H1 (cell line): Measurements from ENCODE around the gene GALNT7. TPM values are rescaled to one million over a fixed set of nuclear protein-coding genes. Genes with fewer than 3 reads are reported as not detected.
A peak's percentile ranks its signal among the peaks of the same experiment; 100 is the strongest.

ENCODE experiments used
- NRF1 ChIP-seq: IDR thresholded peaks from 2 replicates; pipeline ENCODE4 v1.6.1; 2011; ENCODE audit warnings: mild to moderate bottlenecking, low read depth, low read length, improper control_type of control experiment
- POLR2AphosphoS5 ChIP-seq: IDR thresholded peaks from 2 replicates; pipeline ENCODE4 v1.6.1; 2011; ENCODE audit warnings: low read depth, low read length
- SIRT6 ChIP-seq: IDR thresholded peaks from one replicate; pipeline ENCODE4 v1.7.1; 2012; ENCODE audit warnings: low read length, inconsistent platforms
- polyA plus RNA-seq, 7 experiments: library from polyadenylated mRNA; depleted of rRNA in 3 of 7; stranded (reverse) in 5 of 7; unstranded in 2 of 7; fragments of >200 nt in 5 of 7; fragments of 200-250 nt in 2 of 7; gene quantifications; 1 replicate in 5 of 7; 2 replicates in 1 of 7; 4 replicates in 1 of 7; pipeline versions ENCODE4 v1.2.1 to v1.2.3, GENCODE V29; 2011 to 2013; ENCODE audit warnings: missing spikeins in 2 of 7, mixed read lengths in 2 of 7
- total RNA-seq: library from RNA; stranded (reverse); fragmentation: NEBNext Ultra II Directional; extraction: Animal tissue kit (Norgen Biotek cat#: 25700); gene quantifications from 2 replicates; pipeline ENCODE4 v1.2.1, GENCODE V29; 2021

GALNT7 gene
- total and polyA plus RNA-seq, 2 of the 8 experiments (the other 6 are each of a cell fraction or from before 2014, with no cell fraction given): 22.4 to 85.5 TPM

DNA sequence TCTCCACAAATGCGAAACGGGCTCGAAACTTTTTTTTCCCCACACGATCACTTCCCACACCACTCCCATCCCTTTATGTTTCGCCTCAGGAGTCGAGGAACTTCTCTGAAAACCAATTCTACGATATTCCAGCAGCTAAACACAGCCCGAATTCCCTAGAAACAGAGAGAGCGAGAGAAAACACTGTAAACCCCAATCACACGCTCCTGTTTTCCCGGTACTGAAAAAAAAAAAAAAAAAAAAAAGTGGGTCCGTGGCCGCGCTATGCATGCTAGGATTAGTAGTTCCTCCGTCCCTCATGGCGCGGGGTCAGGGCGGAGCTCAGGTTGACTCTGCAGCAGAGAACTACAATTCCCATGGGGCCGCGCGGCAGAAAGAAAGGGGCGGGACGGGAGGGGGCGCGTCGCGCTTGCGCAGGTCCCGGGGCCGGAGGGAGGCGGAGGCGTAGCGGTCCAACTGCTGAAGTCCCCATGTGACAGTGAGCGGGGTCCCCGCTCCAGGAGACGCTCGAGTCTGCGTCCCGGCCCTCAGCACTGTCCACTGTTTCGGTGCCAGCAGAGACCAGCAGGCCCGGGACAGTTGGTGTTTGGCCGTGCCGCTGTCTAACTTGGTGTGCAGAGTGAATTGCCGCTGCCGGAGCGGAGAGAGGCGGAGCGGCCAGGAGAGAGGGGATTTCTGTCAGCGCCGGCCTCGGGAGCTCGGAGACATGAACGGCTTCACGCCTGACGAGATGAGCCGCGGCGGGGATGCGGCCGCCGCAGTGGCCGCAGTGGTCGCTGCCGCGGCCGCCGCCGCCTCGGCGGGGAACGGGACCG lies 202.1 kb downstream of the GALNT7 start, which contains the start of gene SAP30 (continued):
- TF ChIP-seq NRF1 (peak; percentile 84), POLR2AphosphoS5 (peak; percentile 61; the same call in 1 of the 2 replicates), SIRT6 (no peak)
